ENCODE results near the gene SLC22A5. TPM values are rescaled to one million over a fixed set of nuclear protein-coding genes. Genes with fewer than 3 reads are reported as not detected.

The SLC22A5 gene
- total and polyA plus RNA-seq, 2 donors (not counting 3 experiments of a cell fraction or from before 2014, with no cell fraction given) = 3.6 to 9.3 TPM

DNA sequence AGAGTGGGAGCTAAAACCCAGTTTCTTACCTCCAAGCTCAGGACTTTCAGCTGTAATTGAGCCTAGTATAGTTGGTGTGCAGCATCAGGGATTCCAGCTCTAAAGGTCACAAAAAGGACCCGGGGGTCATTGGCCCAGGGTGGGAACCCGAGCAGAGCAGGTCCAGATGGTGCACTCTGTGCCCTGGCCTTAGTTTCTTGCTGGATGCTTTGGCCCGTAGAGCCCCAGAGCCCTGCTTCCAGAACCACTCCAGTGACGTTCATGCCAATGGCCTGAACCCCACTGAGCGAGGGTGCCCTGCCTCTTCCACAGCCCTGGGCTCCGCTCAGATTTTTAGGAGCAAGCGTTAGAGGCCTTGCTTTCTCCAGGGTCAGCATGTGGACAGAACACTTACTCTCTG, 8.2 kb downstream of the SLC22A5 start:
- ChIA-PET CTCF (no interaction called here), POLR2A (no interaction called here)
- H3K9ac ChIP-seq (replicated peaks; ENCODE audit: extremely low read depth, insufficient read depth, low read length) = no peak overlapping the region
- no peak overlapping the region for H2AFZ ChIP-seq (ENCODE audit: low read depth, low read length)
- H3K4me3 ChIP-seq (replicated peaks in 1 of 3; ENCODE audit: insufficient read depth in 1 of 3, low read depth in 1 of 3, low read length in 3 of 3) = no peak overlapping the region
- no peaks in the 10 kb centered on the region for H3K9me3 ChIP-seq (replicated peaks; ENCODE audit: control insufficient read depth, insufficient read depth, low read length)
- FAIRE-seq = no peak
- dilution Hi-C loops (cut with MboI; ENCODE audit: extremely low pct_ligation_motif_present, low sequenced_read_pairs) = no loop called here
- TF ChIP-seq GATA2 (IDR thresholded peaks at IDR 0.05; ENCODE audit: insufficient read depth, insufficient read length, low read depth, low read length) (no peak), EZH2 (IDR thresholded peaks at IDR 0.05; ENCODE audit: borderline replicate concordance, low read depth, low read length, severe bottlenecking) (no peak), MYC (IDR thresholded peaks at IDR 0.05; ENCODE audit: low read depth, low read length) (no peak), FOS (IDR thresholded peaks at IDR 0.05; ENCODE audit: borderline replicate concordance, insufficient read depth, low read length) (no peak), POLR2A (IDR thresholded peaks at IDR 0.05; ENCODE audit: low read depth, low read length) (no peak), POLR2AphosphoS5 (IDR thresholded peaks at IDR 0.05; ENCODE audit: insufficient read depth, low read depth, low read length) (no peak)
- TF ChIP-seq, protein P1, sequence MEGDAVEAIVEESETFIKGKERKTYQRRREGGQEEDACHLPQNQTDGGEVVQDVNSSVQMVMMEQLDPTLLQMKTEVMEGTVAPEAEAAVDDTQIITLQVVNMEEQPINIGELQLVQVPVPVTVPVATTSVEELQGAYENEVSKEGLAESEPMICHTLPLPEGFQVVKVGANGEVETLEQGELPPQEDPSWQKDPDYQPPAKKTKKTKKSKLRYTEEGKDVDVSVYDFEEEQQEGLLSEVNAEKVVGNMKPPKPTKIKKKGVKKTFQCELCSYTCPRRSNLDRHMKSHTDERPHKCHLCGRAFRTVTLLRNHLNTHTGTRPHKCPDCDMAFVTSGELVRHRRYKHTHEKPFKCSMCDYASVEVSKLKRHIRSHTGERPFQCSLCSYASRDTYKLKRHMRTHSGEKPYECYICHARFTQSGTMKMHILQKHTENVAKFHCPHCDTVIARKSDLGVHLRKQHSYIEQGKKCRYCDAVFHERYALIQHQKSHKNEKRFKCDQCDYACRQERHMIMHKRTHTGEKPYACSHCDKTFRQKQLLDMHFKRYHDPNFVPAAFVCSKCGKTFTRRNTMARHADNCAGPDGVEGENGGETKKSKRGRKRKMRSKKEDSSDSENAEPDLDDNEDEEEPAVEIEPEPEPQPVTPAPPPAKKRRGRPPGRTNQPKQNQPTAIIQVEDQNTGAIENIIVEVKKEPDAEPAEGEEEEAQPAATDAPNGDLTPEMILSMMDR (IDR thresholded peaks at IDR 0.05; ENCODE audit: extremely low read depth in 1 of 2, insufficient read depth in 1 of 2, low read depth in 1 of 2, low read length in 2 of 2) = no peak
- no peak overlapping the region for H3K4me2 ChIP-seq (ENCODE audit: insufficient read depth, low read length)
- H3K27me3 ChIP-seq (ENCODE audit: control insufficient read depth in 2 of 2, insufficient read depth in 2 of 2, low read length in 2 of 2) = no peaks in the 10 kb centered on the region
- no peak for DNase-seq (ENCODE audit: low read depth, low spot score)
- no peaks in the 10 kb centered on the region for H3K36me3 ChIP-seq (ENCODE audit: control insufficient read depth in 2 of 2, extremely low read depth in 1 of 2, insufficient read depth in 2 of 2, low read length in 2 of 2)
- intact Hi-C loops (cut with micrococcal nuclease) = no loop called here
- H3K9me1 ChIP-seq (replicated peaks; ENCODE audit: control insufficient read depth, extremely low read depth, insufficient read depth, low read length) = no peaks in the 10 kb centered on the region
- no peaks in the 10 kb centered on the region for H4K20me1 ChIP-seq (replicated peaks; ENCODE audit: control insufficient read depth, extremely low read depth, insufficient read depth, low read length)
- no TSS peak for BruUV-seq (replicated peaks)
- H3K27ac ChIP-seq (ENCODE audit: insufficient read depth, low read depth, low read length) = no peak overlapping the region
- H3K79me2 ChIP-seq (ENCODE audit: control insufficient read depth, insufficient read depth, low read length) = no peaks in the 10 kb centered on the region
- H3K4me1 ChIP-seq (ENCODE audit: control insufficient read depth, extremely low read depth, insufficient read depth, low read length) = no peaks in the 10 kb centered on the region
